Prostate gland (tissue), 2 donors: ENCODE results near the gene AGPAT1.

Experiments
- POLR2AphosphoS5 ChIP-seq: sonication (generic); formaldehyde crosslinking; IDR thresholded peaks from one replicate; pipeline ENCODE4 v1.6.1; 2017; ENCODE audit warnings: antibody characterized with exemption
- TF ChIP-seq, protein P1 (sequence below), 4 experiments: fragments of 200-600 bp in 2 of 4; fragments of 450-650 bp in 2 of 4; sonication (generic) in 2 of 4; IDR thresholded peaks; 1 replicate in 3 of 4; 2 replicates in 1 of 4; pipeline ENCODE4 v1.5.1; 2016 to 2019; ENCODE audit warnings: antibody characterized with exemption in 4 of 4, mild to moderate bottlenecking in 2 of 4, moderate library complexity in 2 of 4

DNA sequence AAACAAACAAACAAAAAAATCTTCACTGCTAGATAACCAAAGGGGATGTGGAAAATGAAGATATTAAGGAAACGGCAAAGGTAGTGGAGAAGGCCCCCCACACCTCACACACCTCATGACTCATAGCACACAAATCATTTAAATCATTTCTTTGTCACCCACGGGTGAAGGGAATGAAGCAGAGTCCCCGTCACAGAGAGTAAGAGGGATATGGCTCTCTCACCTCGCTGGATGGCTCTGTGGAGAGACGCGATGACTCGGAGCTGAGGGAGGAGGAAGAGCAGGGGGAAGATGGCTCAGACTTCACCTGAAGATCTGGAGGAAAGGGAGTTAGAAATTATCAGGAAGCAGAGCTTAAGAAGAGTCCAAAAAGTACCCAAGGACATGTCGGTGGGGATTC is 49.0 kb downstream of the AGPAT1 start:
- TF ChIP-seq, protein P1, sequence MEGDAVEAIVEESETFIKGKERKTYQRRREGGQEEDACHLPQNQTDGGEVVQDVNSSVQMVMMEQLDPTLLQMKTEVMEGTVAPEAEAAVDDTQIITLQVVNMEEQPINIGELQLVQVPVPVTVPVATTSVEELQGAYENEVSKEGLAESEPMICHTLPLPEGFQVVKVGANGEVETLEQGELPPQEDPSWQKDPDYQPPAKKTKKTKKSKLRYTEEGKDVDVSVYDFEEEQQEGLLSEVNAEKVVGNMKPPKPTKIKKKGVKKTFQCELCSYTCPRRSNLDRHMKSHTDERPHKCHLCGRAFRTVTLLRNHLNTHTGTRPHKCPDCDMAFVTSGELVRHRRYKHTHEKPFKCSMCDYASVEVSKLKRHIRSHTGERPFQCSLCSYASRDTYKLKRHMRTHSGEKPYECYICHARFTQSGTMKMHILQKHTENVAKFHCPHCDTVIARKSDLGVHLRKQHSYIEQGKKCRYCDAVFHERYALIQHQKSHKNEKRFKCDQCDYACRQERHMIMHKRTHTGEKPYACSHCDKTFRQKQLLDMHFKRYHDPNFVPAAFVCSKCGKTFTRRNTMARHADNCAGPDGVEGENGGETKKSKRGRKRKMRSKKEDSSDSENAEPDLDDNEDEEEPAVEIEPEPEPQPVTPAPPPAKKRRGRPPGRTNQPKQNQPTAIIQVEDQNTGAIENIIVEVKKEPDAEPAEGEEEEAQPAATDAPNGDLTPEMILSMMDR (IDR thresholded peaks at IDR 0.05): no peak
- TF ChIP-seq POLR2AphosphoS5: no peak
